ENCODE data around the gene CRYBB1.
"Not testable (repeated sequence)": the region's sequence is repeated elsewhere in the genome, so short reads cannot be mapped to it uniquely, and the experiment has no call there.

CRYBB1 gene

GRCh38 chr22:26635117-26635516 is 17.3 kb upstream of the CRYBB1 start:
- DNase-seq = no peak

DNA sequence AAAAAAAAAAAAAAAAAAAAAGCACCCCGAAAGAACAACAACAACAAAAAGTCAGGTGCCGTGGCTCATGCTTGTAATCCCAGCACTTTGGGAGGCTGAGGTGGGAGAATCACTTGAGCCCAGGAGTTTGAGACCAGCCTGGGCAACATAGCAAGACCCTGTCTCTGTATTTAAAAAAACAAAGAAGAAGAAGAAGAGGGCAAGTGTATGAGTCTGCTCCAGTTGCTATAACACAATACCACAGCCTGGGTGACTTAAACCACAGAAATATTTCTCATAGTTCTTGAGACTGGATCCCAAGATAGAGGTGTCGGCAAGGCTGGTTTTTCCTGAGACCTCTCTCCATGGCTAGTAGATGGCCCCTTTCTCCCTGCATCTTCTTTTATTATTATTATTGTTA is 16.4 kb upstream of the CRYBB1 start:
- no peak for DNase-seq

DNA sequence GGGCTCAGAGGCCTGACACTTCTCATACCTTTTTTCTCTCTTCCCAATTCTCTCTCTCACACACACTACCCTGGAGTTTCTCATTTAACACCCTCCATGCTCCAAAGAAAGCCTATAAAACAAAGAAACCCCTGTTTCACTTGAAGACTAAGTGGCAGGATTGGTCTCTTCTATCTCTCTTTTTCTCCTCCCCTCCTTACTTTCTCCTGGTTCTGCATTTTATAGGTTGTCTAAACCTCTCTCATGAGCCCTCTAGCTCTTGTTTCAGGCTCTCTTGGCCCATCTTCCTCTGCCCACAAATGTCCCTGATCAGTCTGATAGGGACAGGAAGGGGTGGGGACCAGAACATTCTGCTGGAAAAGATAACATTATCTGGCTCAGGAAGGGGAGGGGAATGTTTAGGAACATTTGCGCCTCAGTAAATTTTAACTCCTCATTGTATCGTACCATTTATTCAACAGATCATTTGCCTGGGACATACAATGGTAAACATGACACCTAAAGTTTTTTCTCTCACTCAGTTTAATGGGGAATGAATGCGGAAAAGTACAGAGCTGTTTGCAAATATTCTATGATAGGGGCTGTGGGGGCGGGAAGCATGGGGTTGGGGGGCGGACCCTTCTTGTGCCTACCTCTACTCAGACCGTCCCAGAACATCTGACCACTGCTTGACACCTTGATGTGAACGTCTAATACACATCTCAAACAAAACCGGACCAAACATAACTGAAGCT is 14.8 kb upstream of the CRYBB1 start:
- DNase-seq = no peak

DNA sequence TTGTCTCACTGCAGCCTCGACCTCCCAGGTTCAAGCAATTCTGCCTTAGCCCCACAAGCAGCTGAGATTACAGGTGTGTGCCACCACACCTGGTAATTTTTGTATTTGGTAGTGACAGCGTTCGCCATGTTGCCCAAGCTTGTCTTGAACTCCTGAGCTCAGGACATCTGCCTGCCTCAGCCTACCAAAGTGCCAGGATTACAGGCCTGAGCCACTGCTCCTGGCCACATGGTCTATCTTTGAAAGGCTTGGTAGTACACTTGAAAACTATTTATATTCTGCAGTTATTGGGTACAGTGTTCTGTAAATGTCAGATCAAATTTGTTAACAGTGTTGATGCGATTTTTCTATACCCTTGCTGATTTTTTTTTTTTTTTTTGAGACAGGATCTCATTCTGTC is 13.5 kb upstream of the CRYBB1 start:
- no peak for DNase-seq

DNA sequence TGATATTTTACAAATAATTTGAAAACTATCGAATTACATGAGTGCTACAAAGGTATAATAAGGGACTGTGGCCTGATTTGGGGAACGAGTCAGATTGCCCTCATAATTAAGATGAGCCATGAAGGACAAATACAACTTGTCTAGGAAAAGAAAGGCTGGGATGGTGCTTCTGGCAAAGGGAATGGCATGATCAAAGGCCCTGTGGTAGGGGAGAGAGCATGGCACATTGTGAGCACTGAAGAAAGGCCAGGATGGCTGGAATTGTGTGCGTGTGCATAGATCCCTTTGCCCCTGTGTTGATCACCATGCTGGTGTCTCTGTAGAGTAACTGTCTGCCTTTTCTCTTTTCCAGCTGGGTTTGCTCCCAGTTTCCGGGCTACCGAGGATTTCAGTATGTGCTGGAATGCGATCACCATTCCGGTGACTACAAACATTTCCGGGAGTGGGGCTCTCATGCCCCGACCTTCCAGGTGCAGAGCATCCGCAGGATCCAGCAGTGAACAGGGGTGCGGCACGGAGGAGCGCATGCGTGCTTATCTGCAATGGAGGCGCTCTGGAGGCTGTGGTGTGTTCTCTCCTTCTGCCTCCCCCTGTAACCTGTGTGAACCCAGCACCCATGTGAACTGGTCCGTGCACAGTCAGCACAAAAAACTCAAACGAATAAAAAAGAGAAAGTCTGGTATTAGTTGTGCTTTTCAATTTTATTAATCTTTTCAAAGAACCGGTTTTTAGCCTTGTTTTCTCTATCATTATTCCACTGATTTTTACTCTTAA is 12.3 kb upstream of the CRYBB1 start:
- no peak for DNase-seq

DNA sequence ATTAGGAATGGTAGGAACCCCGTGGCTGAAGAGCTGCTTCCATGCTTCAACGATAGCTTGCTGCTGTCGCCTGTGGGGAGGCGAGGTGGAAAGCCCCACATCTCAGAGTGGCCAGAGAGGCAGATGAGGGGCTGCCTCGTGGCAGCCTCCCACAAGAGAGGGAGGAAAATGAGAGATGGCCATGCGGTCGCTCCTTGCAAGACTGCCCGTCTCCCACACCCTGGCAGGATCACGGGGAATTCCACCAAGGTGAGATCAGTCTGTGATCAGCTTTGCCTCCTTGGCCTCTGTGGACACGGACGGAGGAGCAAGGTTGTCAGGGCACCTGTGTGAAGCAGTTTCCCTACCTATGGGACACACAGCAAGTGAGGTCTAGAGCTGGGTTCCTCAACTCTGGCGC is 7.0 kb upstream of the CRYBB1 start:
- DNase-seq = no peak

DNA sequence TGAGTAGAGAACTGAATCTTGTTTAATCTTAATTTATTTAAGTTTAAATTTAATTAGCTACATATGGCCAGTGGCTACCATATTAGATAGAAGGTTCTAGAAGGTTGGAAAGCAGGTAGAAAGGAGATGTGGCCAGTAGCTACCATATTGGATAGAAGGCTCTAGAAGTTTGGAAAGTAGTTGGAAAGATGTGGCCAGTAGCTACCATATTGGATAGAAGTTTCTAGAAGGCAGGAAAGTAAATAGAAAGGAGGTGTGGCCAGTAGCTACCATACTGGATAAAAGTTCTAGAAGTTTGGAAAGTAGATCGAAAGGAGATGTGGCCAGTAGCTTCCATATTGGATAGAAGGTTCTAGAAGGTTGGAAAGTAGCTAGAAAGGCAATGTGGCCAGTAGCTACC is 6.2 kb upstream of the CRYBB1 start:
- no peak for DNase-seq

- DNase-seq = no peak
Measured at GRCh38 chr22:26621663-26622062, 3.8 kb upstream of the CRYBB1 start, which contains the start of gene CRYBA4. Gene CRYBA4, plus strand, starts transcription at chr22:26621963. Its CDS starts 634 bp downstream, at chr22:26622597.

- no peak for DNase-seq
Measured at GRCh38 chr22:26620197-26620596, 2.4 kb upstream of the CRYBB1 start.

- no peak for DNase-seq
Measured at GRCh38 chr22:26619510-26619909, 1.7 kb upstream of the CRYBB1 start.

GRCh38 chr22:26618455-26618854 is 628 bp upstream of the CRYBB1 start:
- DNase-seq = no peak

- DNase-seq = no peak
Measured at GRCh38 chr22:26616650-26617049, 1.2 kb downstream of the CRYBB1 start.

DNA sequence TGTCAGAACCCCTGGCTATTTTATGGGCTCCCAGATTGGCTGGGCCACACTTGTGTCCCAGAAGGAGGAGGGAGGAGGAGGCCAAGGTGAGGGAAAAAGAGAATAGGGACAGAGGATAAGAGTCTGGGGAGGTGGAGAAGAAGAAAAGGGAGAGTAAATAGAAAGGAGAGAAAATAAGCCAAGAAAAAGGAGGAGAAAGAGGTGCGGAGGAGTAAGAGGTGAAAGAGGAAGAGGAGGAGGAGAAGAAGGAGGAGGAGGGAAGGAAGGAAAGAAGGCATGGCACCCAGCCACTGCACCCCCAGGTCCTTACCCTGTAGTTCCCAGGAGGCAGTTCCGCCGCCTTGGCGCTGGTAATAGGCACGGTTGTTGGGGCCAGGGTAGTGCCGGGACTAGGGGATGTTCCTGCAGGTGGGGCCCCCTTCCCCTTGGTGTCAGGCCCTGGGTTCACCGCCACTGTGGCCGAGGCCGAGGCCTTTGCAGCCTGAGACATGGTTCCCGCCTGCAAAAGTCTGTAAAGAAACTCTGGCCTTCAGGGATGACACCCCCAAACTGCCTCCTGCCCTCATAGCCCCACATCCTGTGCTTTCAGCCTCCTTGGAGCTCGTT is 1.9 kb downstream of the CRYBB1 start:
- no peak for DNase-seq

- no peak for DNase-seq
Measured at GRCh38 chr22:26615149-26615548, 2.7 kb downstream of the CRYBB1 start.

DNA sequence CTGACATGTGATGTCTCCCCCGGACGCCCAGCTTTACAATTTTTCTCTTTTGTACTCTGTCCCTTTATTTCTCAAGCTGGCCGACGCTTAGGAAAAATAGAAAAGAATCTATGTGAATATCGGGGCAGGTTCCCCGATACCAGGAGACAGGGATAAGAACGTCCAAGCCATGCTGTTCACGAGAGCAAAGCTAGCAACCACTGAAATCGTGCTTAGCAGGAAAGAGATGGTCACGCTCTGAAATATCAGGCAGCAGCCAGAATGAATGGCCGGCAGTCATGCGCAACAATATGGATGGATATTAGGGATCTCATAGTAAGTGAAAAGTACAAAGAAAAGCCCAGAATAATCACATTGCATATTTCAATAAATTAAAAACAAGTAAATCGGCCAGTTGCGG is 3.5 kb downstream of the CRYBB1 start:
- no peak for DNase-seq

DNA sequence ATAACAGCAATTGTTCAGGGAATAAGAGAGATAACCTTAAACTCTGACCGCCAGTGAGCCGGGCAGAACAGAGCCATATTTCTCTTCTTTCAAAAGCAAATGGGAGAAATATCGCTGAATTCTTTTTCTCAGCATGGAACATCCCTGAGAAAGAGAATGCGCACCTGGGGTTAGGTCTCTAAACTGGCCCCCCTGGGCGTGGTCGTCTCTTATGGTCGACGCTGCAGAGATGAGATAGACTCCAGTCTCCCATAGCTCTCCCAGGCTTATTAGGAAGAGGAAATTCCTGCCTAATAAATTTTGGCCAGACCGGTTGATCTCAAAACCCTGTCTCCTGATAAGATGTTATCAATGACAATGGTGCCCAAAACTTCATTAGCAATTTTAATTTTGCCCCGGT is 4.1 kb downstream of the CRYBB1 start:
- DNase-seq = not testable (repeated sequence)

DNA sequence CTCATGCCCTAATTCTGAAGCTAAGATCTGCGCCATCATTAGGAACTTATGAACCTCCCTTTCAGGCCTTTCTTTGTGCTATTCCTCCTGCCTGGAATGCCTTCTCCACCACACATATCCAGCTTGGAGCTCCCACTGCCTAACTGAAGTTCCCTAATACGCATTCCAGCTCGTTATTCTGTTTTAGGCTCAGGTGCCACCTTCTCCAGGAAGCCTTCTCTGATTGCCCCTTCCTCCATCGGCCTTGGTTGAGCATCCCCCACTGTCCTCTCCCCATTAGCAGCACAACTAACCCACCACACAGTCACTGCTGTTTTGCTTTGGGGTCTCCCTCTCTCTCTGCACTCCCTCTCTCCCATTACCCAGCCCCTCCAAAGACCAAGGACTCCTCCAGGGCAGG is 5.2 kb downstream of the CRYBB1 start:
- DNase-seq = no peak

GRCh38 chr22:26610996-26611395 is 6.8 kb downstream of the CRYBB1 start:
- DNase-seq = no peak

DNA sequence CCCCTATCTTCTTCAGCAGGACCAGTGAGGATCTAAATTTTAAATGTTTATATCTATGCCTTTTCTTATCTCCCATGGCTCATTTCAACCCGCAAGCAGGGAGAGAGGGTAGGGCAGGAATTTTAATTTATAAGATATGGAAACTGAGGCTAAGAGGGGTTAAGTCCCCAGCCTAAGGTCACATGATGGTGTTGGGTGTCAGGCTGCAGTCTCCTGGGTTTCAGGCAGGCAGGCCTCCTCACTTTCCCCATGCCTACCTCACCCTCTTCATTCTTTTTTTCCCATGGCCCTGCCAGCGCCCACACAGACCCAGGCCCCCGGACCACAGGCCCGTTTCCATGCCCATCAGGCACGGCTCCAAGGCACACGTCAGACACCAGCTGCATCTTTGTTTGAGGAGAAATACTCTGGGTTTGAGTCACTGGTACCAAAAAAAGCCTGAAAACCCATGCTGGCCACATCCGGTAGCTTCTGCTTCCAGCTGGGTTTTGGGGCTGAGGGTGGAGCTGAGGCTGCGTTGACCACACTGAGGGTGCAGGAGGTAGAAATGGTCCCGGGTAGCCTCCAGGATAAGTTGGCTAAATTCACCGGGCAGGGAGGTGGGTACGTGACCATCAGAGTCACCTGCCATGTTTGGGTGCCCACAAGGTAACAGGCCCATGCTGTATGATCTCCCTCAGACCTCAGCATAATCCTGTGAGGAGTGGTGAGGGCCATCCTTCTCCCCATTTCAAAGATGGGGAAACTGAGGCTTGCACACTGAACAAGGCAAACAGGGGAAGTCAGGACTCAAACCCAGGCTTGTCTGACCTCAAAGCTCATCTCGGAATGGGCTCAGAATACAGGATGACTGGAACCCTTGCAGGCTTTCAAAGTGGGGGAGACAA is 7.5 kb downstream of the CRYBB1 start:
- DNase-seq = peak; percentile 6

GRCh38 chr22:26609287-26609686 is 8.5 kb downstream of the CRYBB1 start:
- no peak for DNase-seq

- DNase-seq = no peak
Measured at GRCh38 chr22:26608129-26608528, 9.7 kb downstream of the CRYBB1 start.

- DNase-seq = peak; percentile 27
Measured at GRCh38 chr22:26606611-26607010, 11.2 kb downstream of the CRYBB1 start.

DNA sequence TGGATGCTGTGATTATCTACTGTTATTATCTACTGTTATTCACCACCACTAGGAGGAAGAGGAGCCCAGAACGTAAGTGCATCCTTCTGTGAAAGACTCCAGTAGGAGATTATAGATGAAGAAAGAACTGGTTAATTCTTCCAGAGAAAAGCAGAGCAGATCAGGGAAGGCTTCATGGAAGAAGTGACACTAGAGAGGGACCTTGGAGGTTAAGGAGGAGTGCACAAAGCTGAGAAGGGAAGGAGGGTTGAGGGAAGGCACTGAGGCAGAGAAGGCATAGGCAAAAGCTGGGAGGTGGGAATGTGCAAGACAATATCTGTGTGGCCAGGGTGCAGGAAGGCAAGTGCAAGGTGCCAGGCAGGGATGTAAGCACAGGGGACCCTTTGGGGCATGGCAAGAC is 13.5 kb downstream of the CRYBB1 start:
- DNase-seq = no peak

All from NCI-H226 (cell line).